PC-9 (cell line): ENCODE results near the gene PECR. TPM values are rescaled to one million over a fixed set of nuclear protein-coding genes. Genes with fewer than 3 reads are reported as not detected.
A peak's percentile ranks its signal among the peaks of the same experiment; 100 is the strongest.

Experiments
- BruUV-seq: library from RNA; stranded (reverse); fragments of 400-500 nt; replicated peaks from 2 replicates; lab custom pipeline; 2021; lab: Mats Ljungman, UMichigan
- CTCF ChIA-PET: fragments of 300-600 bp; sonication (Branson Sonifier 250); formaldehyde crosslinking; loops from one replicate; lab custom pipeline; 2022; ENCODE audit warnings: antibody characterized with exemption; lab: Charles Lee
- POLR2A ChIA-PET: fragments of 300-600 bp; sonication (Branson Sonifier 250); formaldehyde crosslinking; loops from one replicate; lab custom pipeline; 2022; ENCODE audit warnings: antibody characterized with exemption; ENCODE audit not compliant: unreplicated experiment; lab: Charles Lee
- DNase-seq, 2 experiments: peaks; one replicate each; pipeline versions ENCODE4 v3.0.0 to v3.0.0-alpha.2; 2015 to 2022; ENCODE audit warnings: mixed read lengths in 1 of 2
- H2AFZ ChIP-seq: fragments of 200-600 bp; sonication (generic); 2 replicates; pipeline ENCODE4 v1.8.1; 2017; ENCODE audit warnings: antibody characterized with exemption
- H3F3A ChIP-seq: fragments of 200-600 bp; sonication (generic); 2 replicates; pipeline ENCODE4 v1.8.1; 2017; ENCODE audit warnings: antibody characterized with exemption, mild to moderate bottlenecking, low read depth; ENCODE audit not compliant: insufficient read depth
- H3K27ac ChIP-seq: fragments of 200-600 bp; sonication (generic); 2 replicates; pipeline ENCODE4 v1.6.1; 2016; ENCODE audit warnings: mixed run types
- H3K27me3 ChIP-seq: fragments of 200-600 bp; sonication (generic); 2 replicates; pipeline ENCODE4 v1.6.1; 2016; ENCODE audit warnings: low read depth, mixed run types; ENCODE audit not compliant: insufficient read depth
- H3K36me3 ChIP-seq: fragments of 200-600 bp; sonication (generic); 2 replicates; pipeline ENCODE4 v1.6.1; 2016; ENCODE audit warnings: low read depth, mixed run types
- H3K4me1 ChIP-seq: fragments of 200-600 bp; sonication (generic); replicated peaks from 2 replicates; pipeline ENCODE4 v1.6.1; 2016; ENCODE audit warnings: mixed run types; ENCODE audit not compliant: insufficient read depth
- H3K4me2 ChIP-seq: fragments of 200-600 bp; sonication (generic); 2 replicates; pipeline ENCODE4 v1.6.1; 2017; ENCODE audit warnings: mixed run types
- H3K4me3 ChIP-seq: fragments of 200-600 bp; sonication (generic); 2 replicates; pipeline ENCODE4 v1.6.1; 2016; ENCODE audit warnings: mixed run types
- H3K79me2 ChIP-seq: fragments of 200-600 bp; sonication (generic); 2 replicates; pipeline ENCODE4 v1.6.1; 2017; ENCODE audit warnings: low read depth, mixed run types
- H3K9me2 ChIP-seq: fragments of 200-600 bp; sonication (generic); 2 replicates; pipeline ENCODE4 v1.8.1; 2017; ENCODE audit warnings: mild to moderate bottlenecking; ENCODE audit not compliant: insufficient read depth
- H3K9me3 ChIP-seq: fragments of 200-600 bp; sonication (generic); 2 replicates; pipeline ENCODE4 v1.8.1; 2016; ENCODE audit warnings: low read depth; ENCODE audit not compliant: insufficient read depth
- H4K20me1 ChIP-seq: fragments of 200-600 bp; sonication (generic); 2 replicates; pipeline ENCODE4 v1.8.1; 2017; ENCODE audit not compliant: insufficient read depth
- CTCF ChIP-seq: fragments of 200-600 bp; sonication (generic); conservative IDR thresholded peaks from 2 replicates; pipeline ENCODE4 v1.6.1; 2017; ENCODE audit warnings: mixed run types, antibody characterized with exemption, mild to moderate bottlenecking, moderate library complexity
- EZH2 ChIP-seq: fragments of 200-600 bp; sonication (generic); IDR thresholded peaks from 2 replicates; pipeline ENCODE4 v1.8.0; 2017; ENCODE audit warnings: antibody characterized with exemption, low read depth
- intact Hi-C: fragments of 100-400 bp; cut with micrococcal nuclease; formaldehyde crosslinking; loops from one replicate; pipeline ENCODE4 v1.10.0; 2022; ENCODE audit not compliant: unreplicated experiment
- total RNA-seq: library from RNA; stranded (reverse); gene quantifications from 2 replicates; pipeline ENCODE4 v1.2.3, GENCODE V29; 2021

The PECR gene
- total RNA-seq, 1 experiment from 2014 or later: 10.8 TPM

GRCh38 chr2:216002101-216002678 lies 79.4 kb downstream of the PECR start:
- Histone ChIP-seq H3K4me1 (peaks cover 47% of the 10 kb centered on the region), H3K4me2 (peak overlapping the region; percentile 8), H3K27me3 (no peaks in the 10 kb centered on the region), H3K4me3 (no peak overlapping the region), H3K9me2 (no peaks in the 10 kb centered on the region), H3K79me2 (peaks cover 90% of the 10 kb centered on the region), H3K36me3 (peaks cover 24% of the 10 kb centered on the region; the same call in 1 of the 2 replicates), H3F3A (peaks cover 31% of the 10 kb centered on the region), H4K20me1 (0 out of 2 replicates have a peak, but pooled peaks cover 3% of the 10 kb centered on the region), H3K27ac (0 out of 2 replicates have a peak overlapping the region, but pooled peaks have one; percentile 10), H3K9me3 (no peaks in the 10 kb centered on the region), H2AFZ (no peak overlapping the region)
- ChIA-PET POLR2A (no interaction called here), CTCF (interaction anchor here (0.6 kb wide), 1 partner anchor 71 kb away, joined by 3 read pairs; no protein-coding TSS in a partner anchor)
- intact Hi-C loops: no loop called here
- BruUV-seq: no TSS peak
- no peak for DNase-seq
- TF ChIP-seq EZH2: no peak
- TF ChIP-seq CTCF: no peak

- H3K9me3 ChIP-seq: no peaks in the 10 kb centered on the region
- H3K36me3 ChIP-seq: peaks cover 28% of the 10 kb centered on the region
- H3K4me3 ChIP-seq: no peak overlapping the region
- H3K79me2 ChIP-seq: peaks cover 91% of the 10 kb centered on the region
- no peaks in the 10 kb centered on the region for H3K27me3 ChIP-seq
- no peak overlapping the region for H2AFZ ChIP-seq
- CTCF ChIA-PET: no interaction called here
- intact Hi-C loops: no loop called here
- H3K4me1 ChIP-seq: peaks cover 40% of the 10 kb centered on the region
- peaks cover 24% of the 10 kb centered on the region for H3F3A ChIP-seq
- POLR2A ChIA-PET: no interaction called here
- H3K9me2 ChIP-seq: no peaks in the 10 kb centered on the region
- no peak for DNase-seq
- H3K27ac ChIP-seq: 0 out of 2 replicates have a peak overlapping the region, but pooled peaks have one; percentile 10
- H3K4me2 ChIP-seq: no peak overlapping the region
- H4K20me1 ChIP-seq: 0 out of 2 replicates have a peak, but pooled peaks cover 3% of the 10 kb centered on the region
- BruUV-seq: no TSS peak
- TF ChIP-seq CTCF: no peak
These were observed 80.2 kb downstream of the PECR start for GRCh38 chr2:216001216-216002100.

GRCh38 chr2:215998636-215999035 lies 83.0 kb downstream of the PECR start:
- intact Hi-C loops: no loop called here
- Histone ChIP-seq H3F3A (peaks cover 1% of the 10 kb centered on the region; the same call in 1 of the 2 replicates), H2AFZ (no peak overlapping the region), H3K4me2 (no peak overlapping the region), H3K4me3 (no peak overlapping the region), H3K9me3 (no peaks in the 10 kb centered on the region), H3K79me2 (peaks cover 79% of the 10 kb centered on the region), H4K20me1 (0 out of 2 replicates have a peak, but pooled peaks cover 3% of the 10 kb centered on the region), H3K27me3 (no peaks in the 10 kb centered on the region), H3K4me1 (peaks cover 14% of the 10 kb centered on the region), H3K36me3 (peaks cover 31% of the 10 kb centered on the region), H3K27ac (no peak overlapping the region), H3K9me2 (no peaks in the 10 kb centered on the region)
- no TSS peak for BruUV-seq
- no peak for DNase-seq
- CTCF ChIA-PET: no interaction called here
- no peak for TF ChIP-seq CTCF
- no peak for TF ChIP-seq EZH2
- POLR2A ChIA-PET: no interaction called here
